T-cell (primary cell): ENCODE results near the gene SFXN3. TPM values are rescaled to one million over a fixed set of nuclear protein-coding genes. Genes with fewer than 3 reads are reported as not detected.

ENCODE experiments used
- ATAC-seq, 4 experiments: fragments of 200-7000 bp in 3 of 4; fragments of 150-1000 bp in 1 of 4; cut with Tn5 transposase; replicated peaks in 1 of 4; 1 replicate in 3 of 4; 2 replicates in 1 of 4; pipeline ENCODE4 v1.10.0; 2021; ENCODE audit warnings: moderate library complexity in 3 of 4, mild to moderate bottlenecking in 2 of 4, moderate number of reproducible peaks in 1 of 4
- CTCF ChIA-PET, 2 donors: fragments of 300-600 bp; sonication (Branson Sonifier 250); formaldehyde crosslinking; loops; one replicate each; lab custom pipeline; 2022; ENCODE audit warnings: antibody characterized with exemption in 2 of 2; lab: Charles Lee
- POLR2A ChIA-PET, 2 donors: fragments of 300-600 bp; sonication (Branson Sonifier 250); formaldehyde crosslinking; loops; one replicate each; lab custom pipeline; 2022; ENCODE audit warnings: antibody characterized with exemption in 2 of 2; lab: Charles Lee
- DNase-seq, 35 experiments: peaks; one replicate each; pipeline versions ENCODE4 v3.0.0 to v3.0.0-alpha.2; 2013 to 2023
- H3K27ac ChIP-seq: one replicate; pipeline ENCODE4 v1.5.1; 2013; ENCODE audit warnings: low read length
- H3K27me3 ChIP-seq, 2 experiments: replicated peaks in 1 of 2; 1 replicate in 1 of 2; 2 replicates in 1 of 2; pipeline versions ENCODE4 v1.6.1 to v1.7.0; 2013; ENCODE audit warnings: low read length in 1 of 2, mixed read lengths in 1 of 2; ENCODE audit not compliant: control insufficient read depth in 2 of 2, insufficient read depth in 2 of 2; ENCODE audit errors: extremely low read depth in 1 of 2
- H3K36me3 ChIP-seq, 2 donors: 1 replicate in 1 of 2; 2 replicates in 1 of 2; pipeline versions ENCODE4 v1.6.1 to v1.7.0; 2013; ENCODE audit warnings: low read length in 1 of 2; ENCODE audit not compliant: control insufficient read depth in 2 of 2, insufficient read depth in 1 of 2; ENCODE audit errors: extremely low read depth in 1 of 2
- H3K4me1 ChIP-seq, 2 experiments: 1 replicate in 1 of 2; 2 replicates in 1 of 2; pipeline versions ENCODE4 v1.6.1 to v1.7.0; 2013; ENCODE audit warnings: low read length in 2 of 2, mixed read lengths in 1 of 2; ENCODE audit not compliant: insufficient read depth in 2 of 2, control insufficient read depth in 1 of 2; ENCODE audit errors: extremely low read depth in 1 of 2
- H3K4me3 ChIP-seq, 2 donors: 1 replicate in 1 of 2; 2 replicates in 1 of 2; pipeline versions ENCODE4 v1.5.1 to v1.7.0; 2013; ENCODE audit warnings: mild to moderate bottlenecking in 2 of 2, low read length in 1 of 2, moderate library complexity in 1 of 2; ENCODE audit not compliant: control insufficient read depth in 1 of 2; ENCODE audit errors: extremely low read depth in 1 of 2
- H3K9me3 ChIP-seq: 2 replicates; pipeline ENCODE4 v1.7.0; 2013
- H3K27ac Mint-ChIP-seq, 2 donors: one replicate each; pipeline ENCODE4 v1.8.0; 2020 to 2021; ENCODE audit warnings: mild to moderate bottlenecking in 2 of 2, mixed read lengths in 2 of 2
- H3K27me3 Mint-ChIP-seq, 2 donors: one replicate each; pipeline ENCODE4 v1.8.0; 2021 to 2022; ENCODE audit warnings: mixed read lengths in 2 of 2
- H3K36me3 Mint-ChIP-seq: one replicate; pipeline ENCODE4 v1.8.0; 2021; ENCODE audit warnings: mixed read lengths
- H3K4me1 Mint-ChIP-seq, 3 donors: one replicate each; pipeline ENCODE4 v1.8.0; 2020 to 2022; ENCODE audit warnings: mixed read lengths in 3 of 3, mild to moderate bottlenecking in 1 of 3
- H3K4me3 Mint-ChIP-seq, 3 donors: one replicate each; pipeline ENCODE4 v1.8.0; 2020 to 2022; ENCODE audit warnings: mild to moderate bottlenecking in 3 of 3, mixed read lengths in 3 of 3, moderate library complexity in 3 of 3
- H3K9me3 Mint-ChIP-seq, 3 donors: one replicate each; pipeline ENCODE4 v1.8.0; 2020 to 2022; ENCODE audit warnings: mixed read lengths in 3 of 3
- WGBS: methylation state at CpG from one replicate; pipeline ENCODE4 v1.1.5; 2013; ENCODE audit warnings: missing lambda C conversion rate; ENCODE audit not compliant: insufficient coverage; 5-methylcytosine and 5-hydroxymethylcytosine counted together
- total RNA-seq, 35 experiments: library from RNA in 6 of 35; stranded (reverse) in 6 of 35; fragments of 120-200 nt in 1 of 35; gene quantifications; one replicate each; pipeline versions ENCODE4 v1.2.1 to v1.2.4 and lab custom pipeline; 2013 to 2026

Gene SFXN3
- total RNA-seq, 5 donors from 2014 or later (not counting 1 experiment from before 2014, with no cell fraction given), result 45.2 to 113 (median 91.0) TPM

DNA sequence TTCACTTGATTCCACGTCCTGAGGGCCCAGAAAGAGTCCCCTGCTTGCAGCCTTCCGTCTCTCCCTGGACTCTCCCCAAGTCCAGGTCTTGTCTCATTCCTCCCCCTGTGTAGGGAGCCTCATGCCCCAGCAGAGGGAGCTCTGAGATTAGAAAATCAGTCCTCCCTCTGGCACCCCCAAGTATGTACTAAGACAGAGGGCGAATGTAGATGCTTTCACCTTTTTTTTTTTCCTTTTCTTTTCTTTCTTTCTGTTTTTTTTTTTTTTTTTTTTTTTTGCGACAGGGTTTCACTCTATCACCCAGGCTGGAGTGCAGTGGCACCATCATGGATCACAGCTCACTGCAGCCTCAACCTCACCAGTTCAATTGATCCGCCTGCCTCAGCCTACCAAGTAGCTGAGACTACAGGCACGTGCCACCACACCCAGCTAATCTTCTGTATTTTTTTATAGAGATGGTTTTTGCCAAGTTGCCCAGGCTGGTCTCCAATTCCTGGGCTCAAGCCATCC, 10.3 kb downstream of the SFXN3 start:
- ChIA-PET CTCF (interaction anchor here (0.6 to 2.1 kb wide), 26 partner anchors 9 to 1753 kb away, joined by 3 to 20 read pairs (median 6); partner anchors contain the start of genes PDZD7 (in 2 of the 2), SFXN3 (in 2 of the 2), HIF1AN (in 1 of the 2) and KAZALD1 (in 1 of the 2)), POLR2A (interaction anchor here (0.6 to 0.7 kb wide), 2 partner anchors 9 to 19 kb away, joined by 4 to 13 read pairs; no protein-coding TSS in a partner anchor)
- Mint-ChIP-seq H3K4me3 (no peak overlapping the region), H3K27me3 (peaks cover 3 to 6% of the 10 kb centered on the region in 2 donors), H3K36me3 (peaks cover 21% of the 10 kb centered on the region), H3K9me3 (no peaks in the 10 kb centered on the region), H3K27ac (peak overlapping the region in 1 of 2 donors; percentile 48), H3K4me1 (peaks cover 23 to 31% (median 26%) of the 10 kb centered on the region in 3 donors)
- H3K4me1 ChIP-seq, result peaks cover 5 to 22% of the 10 kb centered on the region in 2 experiments
- peak; percentile 45 to 85 (median 67) for DNase-seq
- peaks cover 13 to 30% of the 10 kb centered on the region in 2 donors for H3K36me3 ChIP-seq
- peak; percentile 78 to 89 (median 81) for ATAC-seq
- no peaks in the 10 kb centered on the region for H3K9me3 ChIP-seq
- WGBS, result 40% methylated on average over 2 of the region's 6 CpGs
- H3K27ac ChIP-seq, result no peak overlapping the region
- peaks cover 6 to 7% of the 10 kb centered on the region in 2 experiments for H3K27me3 ChIP-seq
- no peak overlapping the region for H3K4me3 ChIP-seq

DNA sequence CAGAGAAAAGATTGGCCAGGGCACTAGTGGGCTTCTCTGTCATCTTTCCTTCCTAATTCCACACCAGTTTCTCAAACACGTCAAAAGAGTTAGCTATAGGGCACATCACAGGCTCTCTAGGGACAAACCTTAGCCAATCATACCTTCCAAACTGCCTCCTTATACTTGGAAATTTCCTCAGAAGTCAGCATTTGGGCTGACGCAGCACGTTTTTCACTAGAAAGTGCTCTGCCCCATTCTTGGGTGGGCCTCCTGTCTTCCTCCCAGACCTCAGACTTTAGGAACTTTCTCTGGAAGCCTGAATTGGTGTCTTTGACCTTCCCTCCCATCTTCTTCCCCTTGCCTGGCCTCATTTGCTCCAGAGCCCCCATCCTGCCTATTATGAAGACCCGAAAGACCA, 11.1 kb downstream of the SFXN3 start:
- H3K9me3 Mint-ChIP-seq, result no peaks in the 10 kb centered on the region
- H3K4me3 Mint-ChIP-seq, result peak overlapping the region; percentile 93 to 94 (median 94)
- Histone ChIP-seq H3K27ac (peak overlapping the region; percentile 36), H3K9me3 (no peaks in the 10 kb centered on the region), H3K36me3 (peaks cover 6 to 22% of the 10 kb centered on the region in 2 donors), H3K4me1 (peaks cover 5 to 22% of the 10 kb centered on the region in 2 experiments), H3K27me3 (peaks cover 9 to 15% of the 10 kb centered on the region in 2 experiments), H3K4me3 (no peak overlapping the region)
- peak overlapping the region in 1 of 2 donors; percentile 90 for H3K27ac Mint-ChIP-seq
- peaks cover 16% of the 10 kb centered on the region for H3K36me3 Mint-ChIP-seq
- DNase-seq (no peak), ATAC-seq (no peak)
- POLR2A ChIA-PET, result interaction anchor here in 1 of 2 donors (1.5 kb wide), 1 partner anchor 10 kb away, joined by 9 read pairs; no protein-coding TSS in a partner anchor
- H3K27me3 Mint-ChIP-seq, result peaks cover 11 to 13% of the 10 kb centered on the region in 2 donors
- WGBS, result 95% methylated on average over 2 of the region's 4 CpGs
- CTCF ChIA-PET, result interaction anchor here (0.6 to 2.1 kb wide), 15 partner anchors 9 to 100 kb away, joined by 3 to 14 read pairs (median 6); partner anchors contain the start of genes KAZALD1 (in 1 of the 2), PDZD7 (in 1 of the 2) and SFXN3 (in 1 of the 2)
- H3K4me1 Mint-ChIP-seq, result peaks cover 23 to 31% (median 26%) of the 10 kb centered on the region in 3 donors

DNA sequence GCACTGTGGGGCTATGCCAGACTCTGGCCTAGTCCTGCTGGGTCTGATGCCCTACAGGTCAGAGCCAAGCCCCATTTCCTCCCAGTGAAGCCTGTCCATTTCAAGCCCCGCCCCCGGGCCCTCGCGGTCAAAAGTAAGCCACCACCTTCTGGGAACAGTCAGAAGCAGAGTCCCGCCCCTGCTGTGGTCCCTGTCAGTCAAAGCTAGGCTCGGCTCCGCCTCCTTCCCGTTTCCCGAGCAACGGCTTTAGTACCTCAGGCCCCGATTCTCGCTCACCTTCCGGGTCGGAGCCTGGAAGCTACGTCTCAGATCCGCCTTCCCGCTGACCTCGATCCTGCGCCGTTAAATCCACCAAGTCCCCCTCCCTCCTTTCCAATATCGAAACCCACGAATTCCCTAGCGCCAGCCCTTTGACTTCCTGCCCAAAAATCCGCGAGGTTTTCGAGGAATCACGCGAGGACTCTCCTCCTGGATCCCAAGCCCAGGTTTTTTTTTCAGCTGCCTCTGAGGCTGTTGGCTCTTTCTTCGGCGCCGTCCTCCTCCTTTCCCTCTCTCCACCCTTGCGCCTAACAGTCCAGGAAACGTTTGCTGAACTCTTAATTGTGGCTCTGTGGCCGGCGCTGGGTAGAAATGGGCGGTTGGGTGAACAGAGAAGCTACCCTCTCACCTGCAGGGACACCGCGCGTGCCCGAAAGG, 11.8 kb downstream of the SFXN3 start:
- Histone ChIP-seq H3K27me3 (peaks cover 13 to 22% of the 10 kb centered on the region in 2 experiments), H3K4me1 (peaks cover 5 to 22% of the 10 kb centered on the region in 2 experiments), H3K4me3 (peak overlapping the region; percentile 59 to 83), H3K27ac (peak overlapping the region; percentile 36), H3K36me3 (peaks cover 6 to 15% of the 10 kb centered on the region in 2 donors), H3K9me3 (no peaks in the 10 kb centered on the region)
- H3K36me3 Mint-ChIP-seq, result peaks cover 9% of the 10 kb centered on the region
- ChIA-PET CTCF (interaction anchor here (0.6 to 2.1 kb wide), 24 partner anchors 8 to 100 kb away, joined by 3 to 12 read pairs (median 4); partner anchors contain the start of genes PDZD7 (in 1 of the 2) and SFXN3 (in 1 of the 2)), POLR2A (interaction anchor here (0.6 to 1.5 kb wide), 4 partner anchors 11 to 512 kb away, joined by 3 to 9 read pairs (median 4); partner anchors contain the start of gene KAZALD1 (in 1 of the 2))
- peaks cover 17 to 20% of the 10 kb centered on the region in 2 donors for H3K27me3 Mint-ChIP-seq
- H3K4me3 Mint-ChIP-seq, result peak overlapping the region; percentile 93 to 94 (median 94)
- H3K27ac Mint-ChIP-seq, result peak overlapping the region; percentile 90 to 94
- H3K4me1 Mint-ChIP-seq, result peaks cover 23 to 31% (median 26%) of the 10 kb centered on the region in 3 donors
- no peaks in the 10 kb centered on the region for H3K9me3 Mint-ChIP-seq
- WGBS, result under 1% methylated on average over 28 of the region's 40 CpGs
- ATAC-seq (peak; percentile 80 to 91 (median 86)), DNase-seq (peak; percentile 44 to 85 (median 68))

- CTCF ChIA-PET, result interaction anchor here (0.7 to 2.1 kb wide), 21 partner anchors 8 to 99 kb away, joined by 3 to 12 read pairs (median 4); partner anchors contain the start of genes PDZD7 (in 1 of the 2) and SFXN3 (in 1 of the 2)
Observed at GRCh38 chr10:101043363-101043707, 12.3 kb downstream of the SFXN3 start.

DNA sequence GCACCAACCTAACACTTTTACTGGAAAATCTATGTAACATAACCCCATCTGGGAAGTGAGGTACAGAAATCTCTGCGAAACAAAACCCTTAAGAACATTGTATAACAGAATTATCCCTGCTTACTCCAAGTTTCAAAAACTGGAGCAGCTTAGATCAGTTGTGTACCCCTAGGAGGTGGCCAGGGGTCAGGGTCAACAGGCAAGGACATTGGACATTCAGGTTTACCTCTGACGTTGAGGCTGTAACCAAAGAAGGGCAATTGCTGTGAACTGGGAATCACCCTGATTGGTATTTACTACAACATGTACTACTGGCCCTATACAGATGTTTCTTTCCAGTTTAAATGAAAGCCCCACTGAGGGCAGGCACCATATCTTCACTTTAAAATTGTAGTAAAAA, 13.1 kb downstream of the SFXN3 start:
- H3K36me3 Mint-ChIP-seq, result no peaks in the 10 kb centered on the region
- no peak overlapping the region for H3K4me3 Mint-ChIP-seq
- ATAC-seq (no peak), DNase-seq (no peak)
- H3K27ac Mint-ChIP-seq, result no peak overlapping the region
- H3K27me3 Mint-ChIP-seq, result peaks cover 30 to 32% of the 10 kb centered on the region in 2 donors
- peaks cover 27 to 43% (median 32%) of the 10 kb centered on the region in 3 donors for H3K4me1 Mint-ChIP-seq
- Histone ChIP-seq H3K27me3 (peaks cover 21 to 35% of the 10 kb centered on the region in 2 experiments), H3K4me1 (peaks cover 5 to 27% of the 10 kb centered on the region in 2 experiments), H3K9me3 (no peaks in the 10 kb centered on the region), H3K27ac (no peak overlapping the region), H3K36me3 (peaks cover 6 to 8% of the 10 kb centered on the region in 2 donors), H3K4me3 (no peak overlapping the region)
- WGBS, result 100% methylated on average over 1 of the region's 2 CpGs
- CTCF ChIA-PET, result interaction anchor here (0.9 to 1.9 kb wide), 9 partner anchors 10 to 46 kb away, joined by 3 to 12 read pairs (median 6); partner anchors contain the start of genes PDZD7 (in 1 of the 2) and SFXN3 (in 1 of the 2)
- H3K9me3 Mint-ChIP-seq, result no peaks in the 10 kb centered on the region
- POLR2A ChIA-PET, result interaction anchor here (0.6 to 0.9 kb wide), 3 partner anchors 10 to 15 kb away, joined by 3 to 4 read pairs (median 4); no protein-coding TSS in a partner anchor

More at GRCh38 chr10:101043363-101043707, 12.3 kb downstream of the SFXN3 start:
- Histone ChIP-seq H3K9me3 (no peaks in the 10 kb centered on the region), H3K27ac (peak overlapping the region; percentile 36), H3K4me1 (peaks cover 5 to 27% of the 10 kb centered on the region in 2 experiments), H3K36me3 (peaks cover 6 to 10% of the 10 kb centered on the region in 2 donors), H3K27me3 (peaks cover 14 to 27% of the 10 kb centered on the region in 2 experiments), H3K4me3 (peak overlapping the region; percentile 59 to 83)
- 50% methylated on average over 1 of the region's 2 CpGs for WGBS
- H3K9me3 Mint-ChIP-seq, result no peaks in the 10 kb centered on the region
- POLR2A ChIA-PET, result interaction anchor here (0.6 to 1.5 kb wide), 5 partner anchors 9 to 512 kb away, joined by 3 to 9 read pairs (median 4); partner anchors contain the start of gene KAZALD1 (in 1 of the 2)
- H3K4me1 Mint-ChIP-seq, result peaks cover 25 to 35% (median 27%) of the 10 kb centered on the region in 3 donors
- DNase-seq (no peak), ATAC-seq (no peak)
- peaks cover 4% of the 10 kb centered on the region for H3K36me3 Mint-ChIP-seq
- peak overlapping the region; percentile 93 to 94 (median 94) for H3K4me3 Mint-ChIP-seq
- H3K27ac Mint-ChIP-seq, result peak overlapping the region; percentile 27 to 94
- H3K27me3 Mint-ChIP-seq, result peaks cover 23 to 25% of the 10 kb centered on the region in 2 donors
